Gastrocnemius medialis (tissue), 4 donors: Measurements from ENCODE around the gene ZNRF1. TPM values are rescaled to one million over a fixed set of nuclear protein-coding genes. Genes with fewer than 3 reads are reported as not detected.

ENCODE experiments used
- ATAC-seq, 2 donors: fragments of 150-250 bp; one replicate each; pipeline ENCODE4 v1.9.1; 2016
- DNase-seq, 2 donors: peaks; one replicate each; pipeline ENCODE4 v3.0.0-alpha.2; 2019
- H3K27ac ChIP-seq, 4 donors: fragments of 200-600 bp; sonication (generic); 1 replicate in 1 of 4; 2 replicates in 3 of 4; pipeline ENCODE4 v1.5.1; 2016 to 2018; ENCODE audit warnings: mild to moderate bottlenecking in 2 of 4, moderate library complexity in 1 of 4
- H3K27me3 ChIP-seq, 3 donors: fragments of 200-600 bp; sonication (generic) in 2 of 3; 1 replicate in 1 of 3; 2 replicates in 2 of 3; pipeline versions ENCODE4 v1.5.1 to v1.6.0; 2016 to 2019; ENCODE audit warnings: mild to moderate bottlenecking in 1 of 3, moderate library complexity in 1 of 3
- H3K36me3 ChIP-seq, 2 donors: fragments of 200-600 bp; sonication (generic) in 1 of 2; one replicate each; pipeline ENCODE4 v1.5.1; 2017 to 2018
- H3K4me1 ChIP-seq, 2 donors: fragments of 200-600 bp; sonication (generic) in 1 of 2; one replicate each; pipeline ENCODE4 v1.5.1; 2016 to 2017; ENCODE audit warnings: mild to moderate bottlenecking in 2 of 2
- H3K4me3 ChIP-seq, 4 donors: fragments of 200-600 bp; sonication (generic) in 3 of 4; 1 replicate in 1 of 4; 2 replicates in 3 of 4; pipeline ENCODE4 v1.5.1; 2016 to 2019; ENCODE audit warnings: mild to moderate bottlenecking in 2 of 4
- H3K9me3 ChIP-seq, 3 donors: fragments of 200-600 bp; sonication (generic) in 2 of 3; 1 replicate in 1 of 3; 2 replicates in 2 of 3; pipeline ENCODE4 v1.5.1; 2016 to 2019
- CTCF ChIP-seq, 5 experiments: fragments of 450-650 bp in 3 of 5; fragments of 200-600 bp in 2 of 5; sonication (generic) in 2 of 5; IDR thresholded peaks in 4 of 5; conservative IDR thresholded peaks in 1 of 5; 1 replicate in 4 of 5; 2 replicates in 1 of 5; pipeline ENCODE4 v1.5.1; 2016 to 2019; ENCODE audit warnings: antibody characterized with exemption in 5 of 5, mild to moderate bottlenecking in 3 of 5, moderate library complexity in 3 of 5
- POLR2A ChIP-seq, 2 donors: fragments of 450-650 bp; IDR thresholded peaks; one replicate each; pipeline ENCODE4 v1.6.1; 2017; ENCODE audit warnings: antibody characterized with exemption in 2 of 2, mild to moderate bottlenecking in 2 of 2, moderate library complexity in 2 of 2
- in situ Hi-C, 4 donors: fragments of 200-750 bp; cut with MboI; loops; one replicate each; pipeline versions ENCODE4 v1.15.0 to v1.8.0; 2017; ENCODE audit warnings: low sequenced_read_pairs in 4 of 4
- intact Hi-C: fragments of 100-400 bp; cut with DNase I; formaldehyde crosslinking; loops from one replicate; pipeline ENCODE4 v1.15.1; 2023; ENCODE audit warnings: low total_unique reads
- total RNA-seq, 4 donors: library from RNA; depleted of rRNA; stranded (reverse); fragments of >200 nt; gene quantifications; one replicate each; pipeline versions ENCODE4 v1.1.0 to v1.2.3, GENCODE V29; 2016

ZNRF1 gene
- total RNA-seq, 4 donors from 2014 or later, result 21.7 to 37.1 (median 30.2) TPM

- Histone ChIP-seq H3K36me3 (no peaks in the 10 kb centered on the region), H3K4me3 (no peak overlapping the region), H3K4me1 (peaks cover 66 to 72% of the 10 kb centered on the region in 2 donors), H3K27ac (peak overlapping the region in 2 of 4 donors; percentile 71 to 76), H3K27me3 (no peaks in the 10 kb centered on the region), H3K9me3 (no peaks in the 10 kb centered on the region)
- DNase-seq (no peak), ATAC-seq (no peak)
- no peak for TF ChIP-seq POLR2A (IDR thresholded peaks at IDR 0.05)
- TF ChIP-seq CTCF (IDR thresholded peaks at IDR 0.05 in 4 of 5, conservative IDR thresholded peaks at IDR 0.05 in 1 of 5), result no peak
- in situ Hi-C loops (no loop called here), intact Hi-C loops (no loop called here)
Observed at GRCh38 chr16:75060723-75061122, 61.9 kb downstream of the ZNRF1 start.

DNA sequence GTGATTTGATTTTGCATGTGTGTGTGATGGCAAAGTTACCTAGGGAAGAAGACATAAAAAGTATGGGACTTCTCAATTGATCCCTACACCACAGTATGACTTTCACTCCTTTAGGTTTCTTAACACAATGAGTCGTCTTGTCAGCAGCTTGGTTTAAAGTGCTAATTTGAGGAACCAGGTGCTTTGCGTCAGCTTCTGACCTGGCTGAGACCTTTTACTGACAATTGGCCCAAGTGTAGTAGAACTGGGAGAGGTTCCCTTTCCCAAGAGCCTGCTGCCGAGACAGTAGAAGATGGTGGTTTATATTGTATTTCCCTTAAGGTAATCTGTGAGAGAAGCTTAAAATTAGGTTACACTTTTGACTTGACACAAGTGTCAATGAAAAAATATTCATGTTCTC lies 62.8 kb downstream of the ZNRF1 start:
- Histone ChIP-seq H3K36me3 (no peaks in the 10 kb centered on the region), H3K4me1 (peaks cover 63 to 70% of the 10 kb centered on the region in 2 donors), H3K4me3 (peak overlapping the region in 1 of 4 donors; percentile 1), H3K9me3 (no peaks in the 10 kb centered on the region), H3K27ac (peak overlapping the region; percentile 54 to 76 (median 70)), H3K27me3 (no peaks in the 10 kb centered on the region)
- intact Hi-C loops (no loop called here), in situ Hi-C loops (no loop called here)
- DNase-seq (peak in 1 of 2 donors; percentile 50), ATAC-seq (peak; percentile 67 to 85)
- no peak for TF ChIP-seq POLR2A (IDR thresholded peaks at IDR 0.05)
- TF ChIP-seq CTCF (IDR thresholded peaks at IDR 0.05 in 4 of 5, conservative IDR thresholded peaks at IDR 0.05 in 1 of 5), result no peak

DNA sequence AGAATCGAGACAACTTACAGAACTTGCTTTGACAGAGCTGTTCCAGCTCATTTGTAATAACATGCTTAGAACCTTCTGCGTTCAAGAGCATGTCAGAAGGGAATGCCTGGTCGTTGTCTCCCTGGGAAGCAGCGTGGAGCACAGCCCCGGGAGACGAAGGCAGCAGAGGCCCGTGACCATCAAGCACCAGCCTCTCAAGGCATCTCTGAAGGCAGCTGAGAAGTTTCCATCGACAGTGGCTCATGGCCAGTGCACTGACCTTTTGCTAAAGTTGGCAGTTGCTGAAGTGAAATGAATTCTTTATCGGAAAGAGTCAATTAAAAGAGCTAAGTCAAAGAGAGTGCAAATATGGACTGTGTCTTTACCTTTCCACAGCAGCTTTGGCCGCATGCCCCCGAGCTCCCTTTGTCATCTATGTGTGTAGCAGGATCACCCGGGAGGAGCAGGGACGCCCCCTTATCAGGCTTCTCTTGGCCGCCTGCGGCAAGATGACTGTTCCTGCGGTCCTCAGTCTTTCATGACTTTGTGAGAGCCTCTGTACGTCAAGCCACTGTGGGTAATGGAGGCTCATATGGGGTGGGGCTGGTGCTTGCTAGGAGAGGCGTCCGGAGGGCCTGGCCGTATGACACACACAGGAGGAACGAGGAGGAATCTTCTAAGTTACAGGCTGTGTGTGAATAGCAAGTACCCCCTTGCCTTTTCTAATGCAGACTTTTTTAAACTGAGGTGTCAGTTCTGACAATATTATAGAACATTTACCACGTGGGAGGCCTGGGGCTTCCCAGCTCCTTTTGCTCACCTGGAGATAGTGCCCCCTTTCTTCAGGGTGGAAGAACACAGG lies 63.5 kb downstream of the ZNRF1 start:
- ATAC-seq (peak; percentile 32 to 52), DNase-seq (peak in 1 of 2 donors; percentile 34)
- Histone ChIP-seq H3K27me3 (no peaks in the 10 kb centered on the region), H3K27ac (peak overlapping the region; percentile 54 to 76 (median 70)), H3K4me1 (peaks cover 57 to 68% of the 10 kb centered on the region in 2 donors), H3K4me3 (peak overlapping the region in 1 of 4 donors; percentile 1), H3K9me3 (no peaks in the 10 kb centered on the region), H3K36me3 (no peaks in the 10 kb centered on the region)
- in situ Hi-C loops, result no loop called here
- intact Hi-C loops, result no loop called here
- TF ChIP-seq POLR2A (IDR thresholded peaks at IDR 0.05) (no peak), CTCF (IDR thresholded peaks at IDR 0.05 in 4 of 5, conservative IDR thresholded peaks at IDR 0.05 in 1 of 5) (peak in 2 of 5 experiments; percentile 29 to 31)

DNA sequence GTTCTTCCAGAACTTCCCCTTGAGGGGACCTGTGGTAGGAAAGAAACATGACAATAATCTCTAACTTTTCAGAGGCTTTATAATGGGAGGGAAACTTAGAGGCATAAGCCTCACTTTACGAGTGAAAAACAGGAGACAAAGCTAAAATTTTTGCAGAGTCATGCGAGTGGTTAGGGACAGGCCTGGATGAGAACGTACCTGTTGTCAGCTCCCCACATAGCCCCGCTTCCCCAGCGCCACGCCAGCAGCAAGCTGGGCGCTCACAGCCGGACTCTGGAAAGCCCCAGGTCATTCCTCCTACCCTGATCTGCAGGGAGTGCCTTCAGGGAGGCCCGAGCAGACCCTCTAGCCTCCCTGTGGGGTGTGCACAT lies 64.1 kb downstream of the ZNRF1 start:
- H3K4me1 ChIP-seq, result peaks cover 59 to 67% of the 10 kb centered on the region in 2 donors
- DNase-seq, result no peak
- in situ Hi-C loops (no loop called here), intact Hi-C loops (no loop called here)
- no peaks in the 10 kb centered on the region for H3K9me3 ChIP-seq
- ATAC-seq, result no peak
- no peaks in the 10 kb centered on the region for H3K36me3 ChIP-seq
- H3K4me3 ChIP-seq, result no peak overlapping the region
- peak overlapping the region; percentile 54 to 76 (median 70) for H3K27ac ChIP-seq
- TF ChIP-seq POLR2A (IDR thresholded peaks at IDR 0.05) (no peak), CTCF (IDR thresholded peaks at IDR 0.05 in 4 of 5, conservative IDR thresholded peaks at IDR 0.05 in 1 of 5) (no peak)
- no peaks in the 10 kb centered on the region for H3K27me3 ChIP-seq
